GM19395 (cell line): ENCODE results near the gene HOMER3.
"Not testable (repeated sequence)": the region's sequence is repeated elsewhere in the genome, so short reads cannot be mapped to it uniquely, and the experiment has no call there.

Experiments used
- ATAC-seq: cut with Tn5 transposase; IDR thresholded peaks from one replicate; pipeline ENCODE4 v1.9.1; 2021; ENCODE audit warnings: mild to moderate bottlenecking, moderate library complexity; ENCODE audit not compliant: unreplicated experiment

HOMER3 gene

GRCh38 chr19:18924684-18925213 is 16.3 kb downstream of the HOMER3 start:
- no peak for ATAC-seq

GRCh38 chr19:18922228-18922985 is 18.6 kb downstream of the HOMER3 start:
- no peak for ATAC-seq

GRCh38 chr19:18921593-18921992 is 19.4 kb downstream of the HOMER3 start:
- ATAC-seq = no peak

- ATAC-seq = no peak
These were observed 20.6 kb downstream of the HOMER3 start for GRCh38 chr19:18920400-18920799.

GRCh38 chr19:18919900-18920214 is 21.2 kb downstream of the HOMER3 start:
- ATAC-seq = peak; percentile 11

- peak; percentile 90 for ATAC-seq
These were observed 21.7 kb downstream of the HOMER3 start, which contains the start of the genes COPE and DDX49 for GRCh38 chr19:18919086-18919899. Gene COPE, minus strand, starts transcription at chr19:18919387. Its CDS starts 39 bp downstream, at chr19:18919348. Gene DDX49, plus strand, starts transcription at chr19:18919715. Its CDS starts 27 bp downstream, at chr19:18919742.

- not testable (repeated sequence) for ATAC-seq
These were observed 23.4 kb downstream of the HOMER3 start for GRCh38 chr19:18917593-18917992.

- no peak for ATAC-seq
These were observed 25.4 kb downstream of the HOMER3 start for GRCh38 chr19:18915639-18916038.

- ATAC-seq = no peak
These were observed 27.6 kb downstream of the HOMER3 start for GRCh38 chr19:18913466-18913865.

GRCh38 chr19:18912933-18913332 is 28.1 kb downstream of the HOMER3 start:
- ATAC-seq = no peak

- no peak for ATAC-seq
These were observed 30.1 kb downstream of the HOMER3 start for GRCh38 chr19:18910801-18911436.

- no peak for ATAC-seq
These were observed 31.0 kb downstream of the HOMER3 start for GRCh38 chr19:18910010-18910409.

GRCh38 chr19:18908917-18909619 is 31.9 kb downstream of the HOMER3 start:
- no peak for ATAC-seq

GRCh38 chr19:18906605-18907519 is 34.2 kb downstream of the HOMER3 start:
- no peak for ATAC-seq

GRCh38 chr19:18905513-18906236 is 35.3 kb downstream of the HOMER3 start:
- no peak for ATAC-seq

GRCh38 chr19:18905058-18905456 is 36.0 kb downstream of the HOMER3 start:
- no peak for ATAC-seq

- ATAC-seq = no peak
These were observed 36.5 kb downstream of the HOMER3 start for GRCh38 chr19:18904334-18905057.
